Endothelial cell (in vitro differentiated cells): ENCODE measurements around the gene KATNB1. TPM values are rescaled to one million over a fixed set of nuclear protein-coding genes. Genes with fewer than 3 reads are reported as not detected.

ENCODE experiments used
- DNase-seq: peaks from one replicate; pipeline ENCODE4 v3.0.0; 2021; ENCODE audit warnings: low spot score
- H3K27ac Mint-ChIP-seq: one replicate; pipeline ENCODE4 v1.8.0; 2021; ENCODE audit warnings: mixed read lengths, inconsistent platforms; ENCODE audit not compliant: unreplicated experiment
- H3K27me3 Mint-ChIP-seq: one replicate; pipeline ENCODE4 v1.8.0; 2021; ENCODE audit warnings: mild to moderate bottlenecking, moderate library complexity, mixed read lengths, inconsistent platforms; ENCODE audit not compliant: unreplicated experiment
- H3K36me3 Mint-ChIP-seq: one replicate; pipeline ENCODE4 v1.8.0; 2021; ENCODE audit warnings: mild to moderate bottlenecking, low read depth, mixed read lengths, inconsistent platforms; ENCODE audit not compliant: unreplicated experiment
- H3K4me1 Mint-ChIP-seq: one replicate; pipeline ENCODE4 v1.8.0; 2021; ENCODE audit warnings: mild to moderate bottlenecking, mixed read lengths, inconsistent platforms; ENCODE audit not compliant: unreplicated experiment
- H3K4me3 Mint-ChIP-seq: one replicate; pipeline ENCODE4 v1.8.0; 2021; ENCODE audit warnings: mild to moderate bottlenecking, mixed read lengths, inconsistent platforms; ENCODE audit not compliant: unreplicated experiment
- H3K9me3 Mint-ChIP-seq: one replicate; pipeline ENCODE4 v1.8.0; 2021; ENCODE audit warnings: mixed read lengths, inconsistent platforms; ENCODE audit not compliant: unreplicated experiment
- CTCF ChIP-seq: fragments of 200-600 bp; sonication (generic); IDR thresholded peaks from one replicate; pipeline ENCODE4 v1.5.0; 2021; ENCODE audit warnings: antibody characterized with exemption; ENCODE audit not compliant: unreplicated experiment
- total RNA-seq: library from RNA; stranded (reverse); fragmentation: NEBNext Ultra II Directional; extraction: Animal tissue kit (Norgen Biotek cat#: 25700); gene quantifications from one replicate; pipeline ENCODE4 v1.2.1, GENCODE V29; 2021; ENCODE audit not compliant: unreplicated experiment

Gene KATNB1
- total RNA-seq, 1 donor from 2014 or later, result 29.2 TPM

- Mint-ChIP-seq H3K4me3 (no peak overlapping the region), H3K27ac (no peak overlapping the region), H3K27me3 (peaks cover 5% of the 10 kb centered on the region), H3K36me3 (no peaks in the 10 kb centered on the region), H3K9me3 (no peaks in the 10 kb centered on the region), H3K4me1 (peaks cover 14% of the 10 kb centered on the region)
- DNase-seq, result no peak
- TF ChIP-seq CTCF, result no peak
Observed at GRCh38 chr16:57697896-57698537, 37.6 kb upstream of the KATNB1 start.

- H3K9me3 Mint-ChIP-seq, result no peaks in the 10 kb centered on the region
- no peak for DNase-seq
- peaks cover 5% of the 10 kb centered on the region for H3K27me3 Mint-ChIP-seq
- no peak for TF ChIP-seq CTCF
- H3K4me3 Mint-ChIP-seq, result no peak overlapping the region
- no peaks in the 10 kb centered on the region for H3K36me3 Mint-ChIP-seq
- peaks cover 14% of the 10 kb centered on the region for H3K4me1 Mint-ChIP-seq
- no peak overlapping the region for H3K27ac Mint-ChIP-seq
Observed at GRCh38 chr16:57698812-57699405, 36.7 kb upstream of the KATNB1 start.

GRCh38 chr16:57699481-57699880 is 36.1 kb upstream of the KATNB1 start:
- DNase-seq, result no peak
- peaks cover 14% of the 10 kb centered on the region for H3K4me1 Mint-ChIP-seq
- no peaks in the 10 kb centered on the region for H3K9me3 Mint-ChIP-seq
- H3K36me3 Mint-ChIP-seq, result no peaks in the 10 kb centered on the region
- H3K27ac Mint-ChIP-seq, result no peak overlapping the region
- H3K4me3 Mint-ChIP-seq, result no peak overlapping the region
- no peak for TF ChIP-seq CTCF
- H3K27me3 Mint-ChIP-seq, result peaks cover 5% of the 10 kb centered on the region

GRCh38 chr16:57699899-57700298 is 35.7 kb upstream of the KATNB1 start:
- H3K27ac Mint-ChIP-seq, result peak overlapping the region; percentile 31
- peaks cover 14% of the 10 kb centered on the region for H3K4me1 Mint-ChIP-seq
- H3K9me3 Mint-ChIP-seq, result no peaks in the 10 kb centered on the region
- peak overlapping the region; percentile 54 for H3K4me3 Mint-ChIP-seq
- DNase-seq, result no peak
- TF ChIP-seq CTCF, result no peak
- H3K36me3 Mint-ChIP-seq, result no peaks in the 10 kb centered on the region
- H3K27me3 Mint-ChIP-seq, result peaks cover 5% of the 10 kb centered on the region

- H3K9me3 Mint-ChIP-seq, result no peaks in the 10 kb centered on the region
- H3K27ac Mint-ChIP-seq, result peak overlapping the region; percentile 66
- DNase-seq, result no peak
Observed at GRCh38 chr16:57700781-57701551, 34.6 kb upstream of the KATNB1 start.

More at GRCh38 chr16:57700781-57701551, 34.6 kb upstream of the KATNB1 start:
- peaks cover 6% of the 10 kb centered on the region for H3K27me3 Mint-ChIP-seq
- no peaks in the 10 kb centered on the region for H3K36me3 Mint-ChIP-seq
- no peak for TF ChIP-seq CTCF
- peaks cover 14% of the 10 kb centered on the region for H3K4me1 Mint-ChIP-seq
- no peak overlapping the region for H3K4me3 Mint-ChIP-seq
